ENCODE measurements around the gene CDC42SE1.

DNA sequence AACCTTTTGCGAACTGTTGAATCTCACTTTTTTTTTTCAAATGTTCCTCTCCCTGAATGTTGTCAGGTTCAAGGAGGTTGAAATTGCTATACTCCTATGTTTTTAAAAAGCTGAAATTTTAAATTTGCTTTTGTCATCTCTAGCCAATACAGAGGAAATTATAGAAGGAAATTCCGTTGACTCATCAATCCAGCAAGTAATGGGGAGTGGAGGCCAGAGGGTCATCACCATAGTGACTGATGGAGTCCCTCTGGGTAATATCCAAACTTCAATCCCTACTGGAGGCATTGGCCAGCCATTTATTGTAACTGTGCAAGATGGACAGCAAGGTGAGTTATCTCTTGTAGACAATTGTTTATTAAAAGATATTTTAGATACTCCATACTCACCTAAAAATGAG lies 47.5 kb upstream of the CDC42SE1 start:
- TF ChIP-seq, protein P1, sequence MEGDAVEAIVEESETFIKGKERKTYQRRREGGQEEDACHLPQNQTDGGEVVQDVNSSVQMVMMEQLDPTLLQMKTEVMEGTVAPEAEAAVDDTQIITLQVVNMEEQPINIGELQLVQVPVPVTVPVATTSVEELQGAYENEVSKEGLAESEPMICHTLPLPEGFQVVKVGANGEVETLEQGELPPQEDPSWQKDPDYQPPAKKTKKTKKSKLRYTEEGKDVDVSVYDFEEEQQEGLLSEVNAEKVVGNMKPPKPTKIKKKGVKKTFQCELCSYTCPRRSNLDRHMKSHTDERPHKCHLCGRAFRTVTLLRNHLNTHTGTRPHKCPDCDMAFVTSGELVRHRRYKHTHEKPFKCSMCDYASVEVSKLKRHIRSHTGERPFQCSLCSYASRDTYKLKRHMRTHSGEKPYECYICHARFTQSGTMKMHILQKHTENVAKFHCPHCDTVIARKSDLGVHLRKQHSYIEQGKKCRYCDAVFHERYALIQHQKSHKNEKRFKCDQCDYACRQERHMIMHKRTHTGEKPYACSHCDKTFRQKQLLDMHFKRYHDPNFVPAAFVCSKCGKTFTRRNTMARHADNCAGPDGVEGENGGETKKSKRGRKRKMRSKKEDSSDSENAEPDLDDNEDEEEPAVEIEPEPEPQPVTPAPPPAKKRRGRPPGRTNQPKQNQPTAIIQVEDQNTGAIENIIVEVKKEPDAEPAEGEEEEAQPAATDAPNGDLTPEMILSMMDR (IDR thresholded peaks at IDR 0.05), result no peak
- no peak for TF ChIP-seq POLR2A (IDR thresholded peaks at IDR 0.05)
- TF ChIP-seq POLR2AphosphoS5 (IDR thresholded peaks at IDR 0.05), result no peak
